ENCODE data around the gene METTL2B.

- TF ChIP-seq CTCF (IDR thresholded peaks at IDR 0.05) = peak in 1 of 3 experiments; percentile 25
- TF ChIP-seq POLR2A (IDR thresholded peaks at IDR 0.05) = peak; percentile 5
Observed at GRCh38 chr7:128476402-128477335, at the start of gene METTL2B.

Measured in testis (tissue), 2 donors.